Tibial nerve (tissue), 4 donors: Measurements from ENCODE around the gene ADAMTS12. TPM values are rescaled to one million over a fixed set of nuclear protein-coding genes. Genes with fewer than 3 reads are reported as not detected.

Experiments
- DNase-seq, 2 donors: peaks; one replicate each; pipeline ENCODE4 v3.0.0-alpha.2; 2019; ENCODE audit warnings: low spot score in 2 of 2
- H3K27ac ChIP-seq, 4 donors: fragments of 200-600 bp; sonication (generic) in 3 of 4; one replicate each; pipeline ENCODE4 v1.5.1; 2017 to 2019; ENCODE audit warnings: mild to moderate bottlenecking in 1 of 4
- H3K27me3 ChIP-seq, 2 donors: fragments of 200-600 bp; sonication (generic) in 1 of 2; one replicate each; pipeline versions ENCODE4 v1.5.1 to v1.6.0; 2017 to 2019
- H3K36me3 ChIP-seq, 3 donors: fragments of 200-600 bp; sonication (generic); one replicate each; pipeline ENCODE4 v1.5.1; 2018 to 2019
- H3K4me1 ChIP-seq, 4 donors: fragments of 200-600 bp; sonication (generic) in 3 of 4; one replicate each; pipeline ENCODE4 v1.5.1; 2017 to 2019
- H3K4me3 ChIP-seq, 4 donors: fragments of 200-600 bp; sonication (generic) in 3 of 4; one replicate each; pipeline ENCODE4 v1.5.1; 2017 to 2019; ENCODE audit warnings: mild to moderate bottlenecking in 1 of 4, moderate library complexity in 1 of 4
- H3K9me3 ChIP-seq, 4 donors: fragments of 200-600 bp; sonication (generic) in 3 of 4; one replicate each; pipeline ENCODE4 v1.5.1; 2017 to 2019
- EP300 ChIP-seq, 2 donors: sonication (generic); formaldehyde crosslinking; IDR thresholded peaks; one replicate each; pipeline ENCODE4 v1.6.1; 2017; ENCODE audit warnings: antibody characterized with exemption in 2 of 2, mild to moderate bottlenecking in 1 of 2
- POLR2A ChIP-seq, 2 donors: fragments of 450-650 bp; IDR thresholded peaks; one replicate each; pipeline ENCODE4 v1.6.1; 2017; ENCODE audit warnings: antibody characterized with exemption in 2 of 2, mild to moderate bottlenecking in 2 of 2, moderate library complexity in 2 of 2
- whole genome bisulfite sequencing, 2 donors: methylation state at CpG; one replicate each; pipeline ENCODE4 v1.1.5; 2018; 5-methylcytosine and 5-hydroxymethylcytosine counted together
- total RNA-seq, 4 donors: library from RNA; depleted of rRNA; stranded (reverse); fragments of >200 nt; gene quantifications; one replicate each; pipeline ENCODE4 v1.1.0, GENCODE V29; 2016
- TF ChIP-seq, protein P1 (sequence below), 5 experiments: fragments of 200-600 bp in 3 of 5; fragments of 450-650 bp in 2 of 5; sonication (generic) in 3 of 5; IDR thresholded peaks; one replicate each; pipeline ENCODE4 v1.5.1; 2016 to 2019; ENCODE audit warnings: antibody characterized with exemption in 5 of 5, mild to moderate bottlenecking in 3 of 5, moderate library complexity in 2 of 5

Gene ADAMTS12
- total RNA-seq, 4 donors from 2014 or later: 7.1 to 10.4 (median 9.7) TPM

DNA sequence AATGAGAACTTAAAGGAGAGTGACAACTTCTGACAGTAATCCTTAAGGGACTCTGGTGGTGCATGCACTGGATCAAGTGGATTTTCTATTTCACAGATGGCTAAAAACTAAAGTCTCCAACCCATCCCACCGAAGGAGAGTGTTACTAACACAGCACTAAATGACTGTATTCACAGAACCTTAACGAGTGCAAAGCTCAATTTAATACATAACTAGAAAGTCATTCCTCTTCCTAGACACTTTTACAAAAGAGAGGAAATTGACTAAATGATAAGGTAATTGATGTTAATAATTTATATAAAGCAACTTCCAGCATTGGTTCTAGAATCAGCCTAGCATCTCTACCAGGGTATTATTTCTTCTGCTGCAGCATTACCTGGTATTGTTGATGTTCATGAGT lies 189.8 kb downstream of the ADAMTS12 start:
- DNase-seq: no peak
- Histone ChIP-seq H3K9me3 (no peaks in the 10 kb centered on the region), H3K27ac (no peak overlapping the region), H3K4me3 (no peak overlapping the region), H3K36me3 (no peaks in the 10 kb centered on the region), H3K4me1 (no peaks in the 10 kb centered on the region), H3K27me3 (no peaks in the 10 kb centered on the region)
- TF ChIP-seq POLR2A (IDR thresholded peaks at IDR 0.05) (no peak), EP300 (IDR thresholded peaks at IDR 0.05) (no peak)
- TF ChIP-seq, protein P1, sequence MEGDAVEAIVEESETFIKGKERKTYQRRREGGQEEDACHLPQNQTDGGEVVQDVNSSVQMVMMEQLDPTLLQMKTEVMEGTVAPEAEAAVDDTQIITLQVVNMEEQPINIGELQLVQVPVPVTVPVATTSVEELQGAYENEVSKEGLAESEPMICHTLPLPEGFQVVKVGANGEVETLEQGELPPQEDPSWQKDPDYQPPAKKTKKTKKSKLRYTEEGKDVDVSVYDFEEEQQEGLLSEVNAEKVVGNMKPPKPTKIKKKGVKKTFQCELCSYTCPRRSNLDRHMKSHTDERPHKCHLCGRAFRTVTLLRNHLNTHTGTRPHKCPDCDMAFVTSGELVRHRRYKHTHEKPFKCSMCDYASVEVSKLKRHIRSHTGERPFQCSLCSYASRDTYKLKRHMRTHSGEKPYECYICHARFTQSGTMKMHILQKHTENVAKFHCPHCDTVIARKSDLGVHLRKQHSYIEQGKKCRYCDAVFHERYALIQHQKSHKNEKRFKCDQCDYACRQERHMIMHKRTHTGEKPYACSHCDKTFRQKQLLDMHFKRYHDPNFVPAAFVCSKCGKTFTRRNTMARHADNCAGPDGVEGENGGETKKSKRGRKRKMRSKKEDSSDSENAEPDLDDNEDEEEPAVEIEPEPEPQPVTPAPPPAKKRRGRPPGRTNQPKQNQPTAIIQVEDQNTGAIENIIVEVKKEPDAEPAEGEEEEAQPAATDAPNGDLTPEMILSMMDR (IDR thresholded peaks at IDR 0.05): no peak
- WGBS, 2 donors: 91% methylated on average over 2 of the region's 2 CpGs

DNA sequence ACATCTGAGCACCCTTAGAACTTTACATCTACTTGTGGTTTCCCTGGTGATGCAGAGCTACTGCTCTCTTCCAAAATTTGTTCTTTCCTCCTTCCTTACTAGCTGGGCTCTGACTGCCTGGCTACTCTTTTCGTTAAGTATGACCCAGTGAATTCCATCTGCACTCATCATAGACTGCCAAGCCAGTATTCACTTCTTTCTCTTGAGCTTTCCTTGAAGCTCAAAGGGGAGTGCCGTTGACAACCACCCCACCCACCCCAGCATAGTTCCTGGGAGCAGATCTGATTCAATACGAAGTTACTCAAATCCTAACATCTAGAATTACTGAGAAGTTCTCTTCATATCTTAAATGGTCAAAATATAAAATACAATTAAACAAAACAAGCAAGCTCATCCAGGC lies 190.5 kb downstream of the ADAMTS12 start:
- DNase-seq: no peak
- Histone ChIP-seq H3K9me3 (no peaks in the 10 kb centered on the region), H3K27me3 (no peaks in the 10 kb centered on the region), H3K27ac (no peak overlapping the region), H3K36me3 (no peaks in the 10 kb centered on the region), H3K4me1 (no peaks in the 10 kb centered on the region), H3K4me3 (no peak overlapping the region)
- WGBS, 2 donors: 59 to 78% methylated on average over 3 of the region's 3 CpGs
- TF ChIP-seq EP300 (IDR thresholded peaks at IDR 0.05) (no peak), POLR2A (IDR thresholded peaks at IDR 0.05) (no peak)
- TF ChIP-seq, protein P1 (IDR thresholded peaks at IDR 0.05): no peak

DNA sequence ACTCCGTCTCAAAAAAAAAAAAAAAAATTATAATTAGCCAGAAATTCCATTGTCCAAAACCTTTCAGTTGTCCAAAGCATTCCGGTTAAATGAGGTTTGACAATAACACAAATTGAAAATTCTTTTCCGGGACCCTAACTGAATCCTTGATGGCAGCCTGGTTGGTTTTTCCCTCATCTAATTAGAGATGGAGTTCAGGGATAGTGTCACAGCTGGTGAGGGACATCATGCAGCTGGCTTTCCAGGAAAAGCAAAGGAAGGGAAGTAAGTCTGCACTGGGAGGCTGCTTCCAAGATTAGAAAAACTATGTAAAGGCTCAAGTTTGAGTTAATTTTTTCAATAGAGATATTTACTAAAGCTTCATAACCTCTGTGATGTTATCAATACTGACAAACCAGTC lies 195.4 kb downstream of the ADAMTS12 start:
- WGBS, 2 donors: 83 to 91% methylated on average over 3 of the region's 3 CpGs
- Histone ChIP-seq H3K9me3 (peaks cover 0 to 3% (median 0%) of the 10 kb centered on the region in 4 donors), H3K36me3 (no peaks in the 10 kb centered on the region), H3K4me3 (no peak overlapping the region), H3K4me1 (peaks cover 0 to 4% (median under 1%) of the 10 kb centered on the region in 4 donors), H3K27ac (no peak overlapping the region), H3K27me3 (no peaks in the 10 kb centered on the region)
- TF ChIP-seq EP300 (IDR thresholded peaks at IDR 0.05): no peak
- no peak for TF ChIP-seq POLR2A (IDR thresholded peaks at IDR 0.05)
- TF ChIP-seq, protein P1 (IDR thresholded peaks at IDR 0.05): no peak
- no peak for DNase-seq

DNA sequence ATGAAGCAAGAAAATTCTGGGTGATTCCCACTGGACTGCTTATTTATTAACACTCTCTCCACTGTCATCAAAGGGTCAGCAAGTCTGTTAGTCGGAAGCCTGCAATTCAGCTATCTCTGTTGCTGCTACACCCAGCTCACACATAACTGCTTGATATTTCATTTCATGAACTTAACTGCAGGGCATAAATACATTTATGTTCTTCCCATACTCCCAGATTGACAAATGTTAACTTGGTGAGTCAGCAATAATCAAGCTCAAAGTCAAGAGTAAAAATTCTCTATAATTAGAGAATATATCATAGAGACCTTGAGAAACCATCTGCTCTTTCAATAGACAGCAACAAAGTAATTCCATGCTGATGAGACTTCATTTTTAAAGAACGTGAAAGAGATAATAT lies 198.8 kb downstream of the ADAMTS12 start:
- H3K27ac ChIP-seq: no peak overlapping the region
- no peak for DNase-seq
- H3K4me1 ChIP-seq: peaks cover 0 to 12% (median 4%) of the 10 kb centered on the region in 4 donors
- no peak overlapping the region for H3K4me3 ChIP-seq
- 89 to 94% methylated on average over 2 of the region's 2 CpGs for WGBS, 2 donors
- peaks cover 0 to 3% (median 0%) of the 10 kb centered on the region in 4 donors for H3K9me3 ChIP-seq
- no peaks in the 10 kb centered on the region for H3K27me3 ChIP-seq
- H3K36me3 ChIP-seq: no peaks in the 10 kb centered on the region
- TF ChIP-seq, protein P1 (IDR thresholded peaks at IDR 0.05): no peak
- no peak for TF ChIP-seq POLR2A (IDR thresholded peaks at IDR 0.05)
- no peak for TF ChIP-seq EP300 (IDR thresholded peaks at IDR 0.05)

DNA sequence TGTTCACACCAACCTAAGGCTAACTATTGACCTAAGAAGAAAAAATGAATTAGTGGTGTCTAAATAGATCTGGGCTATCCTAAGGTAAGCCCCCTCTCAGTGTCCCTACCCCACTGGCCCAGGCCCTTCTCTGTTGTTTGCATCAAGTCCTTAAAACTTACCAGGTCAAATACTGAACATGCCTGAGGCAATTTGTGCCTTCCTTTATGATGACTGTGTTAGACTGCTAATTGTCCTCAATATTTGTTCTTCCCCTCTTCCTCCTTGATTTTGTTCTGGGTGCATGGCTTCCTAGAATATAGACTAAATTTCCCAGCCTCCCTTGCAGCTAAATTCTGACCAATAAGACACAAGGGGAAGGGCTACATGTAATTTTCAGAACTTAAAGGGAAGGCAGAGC lies 199.9 kb downstream of the ADAMTS12 start:
- Histone ChIP-seq H3K27ac (no peak overlapping the region), H3K27me3 (no peaks in the 10 kb centered on the region), H3K4me3 (no peak overlapping the region), H3K4me1 (peaks cover 0 to 12% (median 4%) of the 10 kb centered on the region in 4 donors), H3K36me3 (no peaks in the 10 kb centered on the region), H3K9me3 (peaks cover 0 to 3% (median 0%) of the 10 kb centered on the region in 4 donors)
- no peak for TF ChIP-seq EP300 (IDR thresholded peaks at IDR 0.05)
- TF ChIP-seq POLR2A (IDR thresholded peaks at IDR 0.05): no peak
- TF ChIP-seq, protein P1 (IDR thresholded peaks at IDR 0.05): no peak
- no peak for DNase-seq
